HepG2 (cell line): Measurements from ENCODE around the gene PKD1L1. TPM values are rescaled to one million over a fixed set of nuclear protein-coding genes. Genes with fewer than 3 reads are reported as not detected.

Experiments
- FOSL2 ChIP-seq: sonication (generic); formaldehyde crosslinking; IDR thresholded peaks from 2 replicates; pipeline ENCODE4 v1.4.0; 2020; ENCODE audit warnings: missing genetic modification reagents
- JDP2 ChIP-seq: sonication (generic); formaldehyde crosslinking; IDR thresholded peaks from 2 replicates; pipeline ENCODE4 v1.8.1; 2022; ENCODE audit warnings: missing genetic modification reagents, borderline replicate concordance
- MAZ ChIP-seq, 2 experiments: sonication (generic) in 1 of 2; formaldehyde crosslinking in 1 of 2; IDR thresholded peaks; 2 replicates each; pipeline versions ENCODE4 v1.5.0 to v1.6.1; 2012 to 2020; ENCODE audit warnings: low read depth in 2 of 2, mild to moderate bottlenecking in 2 of 2, borderline replicate concordance in 1 of 2, improper control_type of control experiment in 1 of 2, low read length in 1 of 2, missing genetic modification reagents in 1 of 2, moderate library complexity in 1 of 2
- MTA1 ChIP-seq: sonication (generic); formaldehyde crosslinking; IDR thresholded peaks from 2 replicates; pipeline ENCODE4 v1.4.0; 2020; ENCODE audit warnings: missing genetic modification reagents, mild to moderate bottlenecking, borderline replicate concordance
- NCOR1 ChIP-seq: fragments of 200-600 bp; sonication (generic); IDR thresholded peaks from 2 replicates; pipeline ENCODE4 v1.7.0; 2017; ENCODE audit warnings: antibody characterized with exemption, low read length, borderline replicate concordance
- RXRA ChIP-seq: sonication (generic); formaldehyde crosslinking; IDR thresholded peaks from 2 replicates; pipeline ENCODE4 v1.5.1; 2020; ENCODE audit warnings: missing genetic modification reagents
- SMAD9 ChIP-seq: sonication (generic); formaldehyde crosslinking; IDR thresholded peaks from 2 replicates; pipeline ENCODE4 v1.5.1; 2020; ENCODE audit warnings: mild to moderate bottlenecking, missing genetic modification reagents
- SSRP1 ChIP-seq: IDR thresholded peaks from 2 replicates; pipeline ENCODE4 v1.6.1; 2016; ENCODE audit warnings: control low read depth
- ZBTB7B ChIP-seq: sonication (generic); formaldehyde crosslinking; IDR thresholded peaks from 2 replicates; pipeline ENCODE4 v1.4.0; 2020; ENCODE audit warnings: missing genetic modification reagents
- ZFP37 ChIP-seq: sonication (generic); formaldehyde crosslinking; IDR thresholded peaks from 2 replicates; pipeline ENCODE4 v1.4.0; 2020; ENCODE audit warnings: missing genetic modification reagents, borderline replicate concordance
- ZFX ChIP-seq: sonication (generic); formaldehyde crosslinking; IDR thresholded peaks from 2 replicates; pipeline ENCODE4 v1.4.0; 2020; ENCODE audit warnings: mild to moderate bottlenecking, low read depth, missing genetic modification reagents, moderate library complexity
- ZNF33A ChIP-seq: sonication (generic); formaldehyde crosslinking; IDR thresholded peaks from 2 replicates; pipeline ENCODE4 v1.5.1; 2020; ENCODE audit warnings: missing genetic modification reagents, mild to moderate bottlenecking, moderate library complexity, borderline replicate concordance
- ZNF788 ChIP-seq: sonication (generic); formaldehyde crosslinking; IDR thresholded peaks from 2 replicates; pipeline ENCODE4 v1.5.0; 2020; ENCODE audit warnings: mild to moderate bottlenecking, missing genetic modification reagents, borderline replicate concordance
- ZSCAN29 ChIP-seq: sonication (generic); formaldehyde crosslinking; conservative IDR thresholded peaks from 2 replicates; pipeline ENCODE4 v1.4.0; 2020; ENCODE audit warnings: mild to moderate bottlenecking, missing genetic modification reagents
- polyA plus RNA-seq, 8 experiments: library from polyadenylated mRNA; depleted of rRNA in 3 of 8; stranded (reverse) in 7 of 8; unstranded in 1 of 8; fragments of >200 nt; fragmentation: Illumina TruSeq in 4 of 8; extraction: Trizol in 4 of 8; gene quantifications; 2 replicates each; pipeline versions ENCODE4 v1.2.1 to v1.2.3, GENCODE V29; 2011 to 2016; ENCODE audit warnings: low read depth in 4 of 8, missing spikeins in 1 of 8, mixed read lengths in 1 of 8; ENCODE audit not compliant: insufficient read depth in 1 of 8
- total RNA-seq, 5 experiments: library from RNA; depleted of rRNA; stranded (reverse); fragments of >200 nt; fragmentation: Illumina TruSeq; extraction: Trizol; gene quantifications; 2 replicates each; pipeline ENCODE4 v1.2.3, GENCODE V29; 2016; ENCODE audit warnings: low read depth in 1 of 5
- TF ChIP-seq, protein P1 (sequence below): sonication (generic); formaldehyde crosslinking; IDR thresholded peaks from 2 replicates; pipeline ENCODE4 v1.5.1; 2020; ENCODE audit warnings: mild to moderate bottlenecking, missing genetic modification reagents, moderate library complexity
- TF ChIP-seq, protein P2 (sequence below): sonication (generic); formaldehyde crosslinking; conservative IDR thresholded peaks from 2 replicates; pipeline ENCODE4 v1.4.0; 2020; ENCODE audit warnings: missing genetic modification reagents
- TF ChIP-seq, protein P3 (sequence below): sonication (generic); formaldehyde crosslinking; IDR thresholded peaks from 2 replicates; pipeline ENCODE4 v1.4.0; 2020; ENCODE audit warnings: missing genetic modification reagents
- TF ChIP-seq, protein P4 (sequence below): sonication (generic); formaldehyde crosslinking; IDR thresholded peaks from 2 replicates; pipeline ENCODE4 v1.4.0; 2020; ENCODE audit warnings: mild to moderate bottlenecking, low read depth, missing genetic modification reagents
- TF ChIP-seq, protein P5 (sequence below): sonication (generic); formaldehyde crosslinking; IDR thresholded peaks from 2 replicates; pipeline ENCODE4 v1.5.0; 2020; ENCODE audit warnings: missing genetic modification reagents

PKD1L1 gene
- total and polyA plus RNA-seq, 2 of the 13 experiments (the other 11 are each of a cell fraction or from before 2014, with no cell fraction given), result 0.01 TPM; not detected in 1

DNA sequence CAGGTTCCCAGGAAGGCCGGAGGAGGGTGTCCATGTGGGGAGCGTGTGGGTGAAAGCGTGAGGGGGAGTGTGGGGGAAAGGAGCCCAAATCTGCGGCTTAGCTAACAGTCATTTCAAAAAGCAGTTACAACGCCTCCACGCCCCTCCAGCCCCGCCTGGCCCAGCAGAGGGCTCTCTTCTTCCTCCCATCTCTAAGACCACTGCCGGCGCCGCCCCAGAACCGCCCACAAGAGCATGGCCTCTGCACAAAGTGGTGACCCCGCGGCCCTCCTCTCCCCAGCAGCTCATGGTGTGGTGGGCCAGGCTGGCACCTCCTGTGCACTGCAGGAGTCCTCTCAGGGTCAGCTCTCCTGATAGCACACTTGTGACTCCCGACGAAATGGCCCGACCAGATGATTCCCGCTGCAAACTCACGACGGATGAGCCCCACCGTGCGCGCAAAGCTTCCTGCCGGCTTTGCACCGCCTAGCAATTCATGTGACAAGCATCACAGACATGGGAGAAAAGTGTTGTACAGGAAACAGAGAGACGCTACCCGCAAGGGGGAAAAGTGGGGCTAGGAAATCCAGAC is 43.6 kb upstream of the PKD1L1 start (continued):
- 0 out of 2 replicates have a peak, but pooled peaks have one; percentile 31 for TF ChIP-seq ZNF788
- peak; percentile 50 for TF ChIP-seq ZFX (CRISPR knock-in tag)
- TF ChIP-seq SSRP1 (CRISPR knock-in tag), result no peak
- TF ChIP-seq NCOR1, result no peak
- TF ChIP-seq, protein P1, sequence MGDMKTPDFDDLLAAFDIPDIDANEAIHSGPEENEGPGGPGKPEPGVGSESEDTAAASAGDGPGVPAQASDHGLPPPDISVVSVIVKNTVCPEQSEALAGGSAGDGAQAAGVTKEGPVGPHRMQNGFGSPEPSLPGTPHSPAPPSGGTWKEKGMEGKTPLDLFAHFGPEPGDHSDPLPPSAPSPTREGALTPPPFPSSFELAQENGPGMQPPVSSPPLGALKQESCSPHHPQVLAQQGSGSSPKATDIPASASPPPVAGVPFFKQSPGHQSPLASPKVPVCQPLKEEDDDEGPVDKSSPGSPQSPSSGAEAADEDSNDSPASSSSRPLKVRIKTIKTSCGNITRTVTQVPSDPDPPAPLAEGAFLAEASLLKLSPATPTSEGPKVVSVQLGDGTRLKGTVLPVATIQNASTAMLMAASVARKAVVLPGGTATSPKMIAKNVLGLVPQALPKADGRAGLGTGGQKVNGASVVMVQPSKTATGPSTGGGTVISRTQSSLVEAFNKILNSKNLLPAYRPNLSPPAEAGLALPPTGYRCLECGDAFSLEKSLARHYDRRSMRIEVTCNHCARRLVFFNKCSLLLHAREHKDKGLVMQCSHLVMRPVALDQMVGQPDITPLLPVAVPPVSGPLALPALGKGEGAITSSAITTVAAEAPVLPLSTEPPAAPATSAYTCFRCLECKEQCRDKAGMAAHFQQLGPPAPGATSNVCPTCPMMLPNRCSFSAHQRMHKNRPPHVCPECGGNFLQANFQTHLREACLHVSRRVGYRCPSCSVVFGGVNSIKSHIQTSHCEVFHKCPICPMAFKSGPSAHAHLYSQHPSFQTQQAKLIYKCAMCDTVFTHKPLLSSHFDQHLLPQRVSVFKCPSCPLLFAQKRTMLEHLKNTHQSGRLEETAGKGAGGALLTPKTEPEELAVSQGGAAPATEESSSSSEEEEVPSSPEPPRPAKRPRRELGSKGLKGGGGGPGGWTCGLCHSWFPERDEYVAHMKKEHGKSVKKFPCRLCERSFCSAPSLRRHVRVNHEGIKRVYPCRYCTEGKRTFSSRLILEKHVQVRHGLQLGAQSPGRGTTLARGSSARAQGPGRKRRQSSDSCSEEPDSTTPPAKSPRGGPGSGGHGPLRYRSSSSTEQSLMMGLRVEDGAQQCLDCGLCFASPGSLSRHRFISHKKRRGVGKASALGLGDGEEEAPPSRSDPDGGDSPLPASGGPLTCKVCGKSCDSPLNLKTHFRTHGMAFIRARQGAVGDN, result peak; percentile 84
- no peak for TF ChIP-seq ZNF33A (CRISPR knock-in tag)
- peak; percentile 46; the same call in 1 of the 2 replicates for TF ChIP-seq ZBTB7B (CRISPR knock-in tag)
- peak; percentile 62 for TF ChIP-seq RXRA (CRISPR knock-in tag)
- TF ChIP-seq, protein P2, sequence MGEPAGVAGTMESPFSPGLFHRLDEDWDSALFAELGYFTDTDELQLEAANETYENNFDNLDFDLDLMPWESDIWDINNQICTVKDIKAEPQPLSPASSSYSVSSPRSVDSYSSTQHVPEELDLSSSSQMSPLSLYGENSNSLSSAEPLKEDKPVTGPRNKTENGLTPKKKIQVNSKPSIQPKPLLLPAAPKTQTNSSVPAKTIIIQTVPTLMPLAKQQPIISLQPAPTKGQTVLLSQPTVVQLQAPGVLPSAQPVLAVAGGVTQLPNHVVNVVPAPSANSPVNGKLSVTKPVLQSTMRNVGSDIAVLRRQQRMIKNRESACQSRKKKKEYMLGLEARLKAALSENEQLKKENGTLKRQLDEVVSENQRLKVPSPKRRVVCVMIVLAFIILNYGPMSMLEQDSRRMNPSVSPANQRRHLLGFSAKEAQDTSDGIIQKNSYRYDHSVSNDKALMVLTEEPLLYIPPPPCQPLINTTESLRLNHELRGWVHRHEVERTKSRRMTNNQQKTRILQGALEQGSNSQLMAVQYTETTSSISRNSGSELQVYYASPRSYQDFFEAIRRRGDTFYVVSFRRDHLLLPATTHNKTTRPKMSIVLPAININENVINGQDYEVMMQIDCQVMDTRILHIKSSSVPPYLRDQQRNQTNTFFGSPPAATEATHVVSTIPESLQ (CRISPR knock-in tag), result no peak
- TF ChIP-seq, protein P3, sequence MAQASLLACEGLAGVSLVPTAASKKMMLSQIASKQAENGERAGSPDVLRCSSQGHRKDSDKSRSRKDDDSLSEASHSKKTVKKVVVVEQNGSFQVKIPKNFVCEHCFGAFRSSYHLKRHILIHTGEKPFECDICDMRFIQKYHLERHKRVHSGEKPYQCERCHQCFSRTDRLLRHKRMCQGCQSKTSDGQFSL (CRISPR knock-in tag), result no peak
- TF ChIP-seq MAZ (IDR thresholded peaks at IDR 0.05; ENCODE audit: borderline replicate concordance, low read depth, low read length), result no peak
- peak; percentile 59; the same call in 1 of the 2 replicates for TF ChIP-seq MAZ (CRISPR knock-in tag; IDR thresholded peaks at IDR 0.05; ENCODE audit: low read depth)
- no peak for TF ChIP-seq JDP2 (CRISPR knock-in tag)
- TF ChIP-seq ZSCAN29 (CRISPR knock-in tag), result no peak
- 0 out of 2 replicates have a peak, but pooled peaks have one; percentile 16 for TF ChIP-seq FOSL2 (CRISPR knock-in tag)
- no peak for TF ChIP-seq ZFP37 (CRISPR knock-in tag)
- TF ChIP-seq, protein P4, sequence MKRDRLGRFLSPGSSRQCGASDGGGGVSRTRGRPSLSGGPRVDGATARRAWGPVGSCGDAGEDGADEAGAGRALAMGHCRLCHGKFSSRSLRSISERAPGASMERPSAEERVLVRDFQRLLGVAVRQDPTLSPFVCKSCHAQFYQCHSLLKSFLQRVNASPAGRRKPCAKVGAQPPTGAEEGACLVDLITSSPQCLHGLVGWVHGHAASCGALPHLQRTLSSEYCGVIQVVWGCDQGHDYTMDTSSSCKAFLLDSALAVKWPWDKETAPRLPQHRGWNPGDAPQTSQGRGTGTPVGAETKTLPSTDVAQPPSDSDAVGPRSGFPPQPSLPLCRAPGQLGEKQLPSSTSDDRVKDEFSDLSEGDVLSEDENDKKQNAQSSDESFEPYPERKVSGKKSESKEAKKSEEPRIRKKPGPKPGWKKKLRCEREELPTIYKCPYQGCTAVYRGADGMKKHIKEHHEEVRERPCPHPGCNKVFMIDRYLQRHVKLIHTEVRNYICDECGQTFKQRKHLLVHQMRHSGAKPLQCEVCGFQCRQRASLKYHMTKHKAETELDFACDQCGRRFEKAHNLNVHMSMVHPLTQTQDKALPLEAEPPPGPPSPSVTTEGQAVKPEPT (CRISPR knock-in tag), result no peak
- peak; percentile 50; the same call in 1 of the 2 replicates for TF ChIP-seq MTA1 (CRISPR knock-in tag)
- TF ChIP-seq SMAD9 (CRISPR knock-in tag), result no peak
- TF ChIP-seq, protein P5, sequence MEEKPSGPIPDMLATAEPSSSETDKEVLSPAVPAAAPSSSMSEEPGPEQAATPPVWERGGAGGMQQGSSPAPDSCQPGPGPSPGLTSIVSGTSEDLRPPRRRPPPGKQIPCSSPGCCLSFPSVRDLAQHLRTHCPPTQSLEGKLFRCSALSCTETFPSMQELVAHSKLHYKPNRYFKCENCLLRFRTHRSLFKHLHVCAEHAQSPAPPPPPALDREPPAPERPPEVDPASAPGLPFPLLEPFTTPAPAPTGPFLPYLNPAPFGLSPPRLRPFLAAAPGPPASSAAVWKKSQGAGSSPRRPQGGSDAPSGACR, result 0 out of 2 replicates have a peak, but pooled peaks have one; percentile 49
